Mucosa of stomach (tissue), 1 donor: Measurements from ENCODE around the gene ATP9B.
"Not testable (repeated sequence)": the region's sequence is repeated elsewhere in the genome, so short reads cannot be mapped to it uniquely, and the experiment has no call there.

Source experiments
- H3K27me3 ChIP-seq: one replicate; pipeline ENCODE4 v1.7.0; 2013; ENCODE audit warnings: mild to moderate bottlenecking, low read length; ENCODE audit not compliant: control insufficient read depth, insufficient read depth
- H3K36me3 ChIP-seq: one replicate; pipeline ENCODE4 v1.7.0; 2013; ENCODE audit warnings: low read length; ENCODE audit not compliant: control insufficient read depth, insufficient read depth
- H3K4me1 ChIP-seq: one replicate; pipeline ENCODE4 v1.7.0; 2013; ENCODE audit warnings: mild to moderate bottlenecking, low read length; ENCODE audit not compliant: control insufficient read depth, insufficient read depth
- H3K4me3 ChIP-seq: one replicate; pipeline ENCODE4 v1.7.0; 2013; ENCODE audit warnings: low read length
- H3K9ac ChIP-seq: one replicate; pipeline ENCODE4 v1.7.0; 2013; ENCODE audit warnings: mild to moderate bottlenecking, low read length, moderate library complexity
- H3K9me3 ChIP-seq: one replicate; pipeline ENCODE4 v1.7.0; 2013; ENCODE audit warnings: mild to moderate bottlenecking, low read length, moderate library complexity; ENCODE audit not compliant: control insufficient read depth
- donor health status: Pancreatic carcinoma.

Gene ATP9B

GRCh38 chr18:79077181-79077580, 8.0 kb downstream of the ATP9B start:
- H3K9me3 ChIP-seq: no peaks in the 10 kb centered on the region
- H3K27me3 ChIP-seq: no peaks in the 10 kb centered on the region
- H3K9ac ChIP-seq: no peak overlapping the region
- H3K4me1 ChIP-seq: no peaks in the 10 kb centered on the region
- H3K36me3 ChIP-seq: no peaks in the 10 kb centered on the region
- no peak overlapping the region for H3K4me3 ChIP-seq

GRCh38 chr18:79078791-79079190, 9.6 kb downstream of the ATP9B start:
- not testable (repeated sequence) for H3K9me3 ChIP-seq, H3K36me3 ChIP-seq, H3K4me3 ChIP-seq, H3K27me3 ChIP-seq, H3K9ac ChIP-seq, H3K4me1 ChIP-seq

GRCh38 chr18:79092874-79093273, 23.7 kb downstream of the ATP9B start:
- H3K9me3 ChIP-seq: no peaks in the 10 kb centered on the region
- H3K4me1 ChIP-seq: no peaks in the 10 kb centered on the region
- no peak overlapping the region for H3K4me3 ChIP-seq
- no peak overlapping the region for H3K9ac ChIP-seq
- H3K36me3 ChIP-seq: no peaks in the 10 kb centered on the region
- H3K27me3 ChIP-seq: no peaks in the 10 kb centered on the region

GRCh38 chr18:79093986-79094385, 24.8 kb downstream of the ATP9B start:
- no peak overlapping the region for H3K9ac ChIP-seq
- no peak overlapping the region for H3K4me3 ChIP-seq
- no peaks in the 10 kb centered on the region for H3K36me3 ChIP-seq
- no peaks in the 10 kb centered on the region for H3K4me1 ChIP-seq
- no peaks in the 10 kb centered on the region for H3K9me3 ChIP-seq
- no peaks in the 10 kb centered on the region for H3K27me3 ChIP-seq

GRCh38 chr18:79095216-79095615, 26.0 kb downstream of the ATP9B start:
- Histone ChIP-seq H3K36me3 (no peaks in the 10 kb centered on the region), H3K9ac (no peak overlapping the region), H3K4me3 (no peak overlapping the region), H3K9me3 (no peaks in the 10 kb centered on the region), H3K4me1 (no peaks in the 10 kb centered on the region), H3K27me3 (no peaks in the 10 kb centered on the region)

- Histone ChIP-seq H3K36me3 (no peaks in the 10 kb centered on the region), H3K27me3 (no peaks in the 10 kb centered on the region), H3K4me1 (no peaks in the 10 kb centered on the region)
Measured at GRCh38 chr18:79100944-79101343, 31.8 kb downstream of the ATP9B start.

GRCh38 chr18:79102886-79103285, 33.7 kb downstream of the ATP9B start:
- Histone ChIP-seq H3K4me3 (no peak overlapping the region), H3K4me1 (no peaks in the 10 kb centered on the region), H3K27me3 (no peaks in the 10 kb centered on the region), H3K36me3 (no peaks in the 10 kb centered on the region), H3K9ac (no peak overlapping the region), H3K9me3 (no peaks in the 10 kb centered on the region)

More at GRCh38 chr18:79100944-79101343, 31.8 kb downstream of the ATP9B start:
- H3K9ac ChIP-seq: no peak overlapping the region
- no peak overlapping the region for H3K4me3 ChIP-seq
- no peaks in the 10 kb centered on the region for H3K9me3 ChIP-seq

GRCh38 chr18:79104137-79104536, 34.9 kb downstream of the ATP9B start:
- H3K9ac ChIP-seq: no peak overlapping the region
- H3K4me1 ChIP-seq: no peaks in the 10 kb centered on the region
- H3K36me3 ChIP-seq: no peaks in the 10 kb centered on the region
- no peaks in the 10 kb centered on the region for H3K9me3 ChIP-seq
- H3K27me3 ChIP-seq: no peaks in the 10 kb centered on the region
- no peak overlapping the region for H3K4me3 ChIP-seq

GRCh38 chr18:79105455-79105854, 36.3 kb downstream of the ATP9B start:
- Histone ChIP-seq H3K27me3 (no peaks in the 10 kb centered on the region), H3K4me3 (no peak overlapping the region), H3K9ac (no peak overlapping the region), H3K4me1 (no peaks in the 10 kb centered on the region), H3K36me3 (no peaks in the 10 kb centered on the region), H3K9me3 (no peaks in the 10 kb centered on the region)

- H3K4me1 ChIP-seq: no peaks in the 10 kb centered on the region
- H3K9me3 ChIP-seq: no peaks in the 10 kb centered on the region
- H3K9ac ChIP-seq: no peak overlapping the region
- no peak overlapping the region for H3K4me3 ChIP-seq
- H3K36me3 ChIP-seq: no peaks in the 10 kb centered on the region
- no peaks in the 10 kb centered on the region for H3K27me3 ChIP-seq
Measured at GRCh38 chr18:79106084-79106483, 36.9 kb downstream of the ATP9B start.

GRCh38 chr18:79107886-79108285, 38.7 kb downstream of the ATP9B start:
- Histone ChIP-seq H3K9ac (no peak overlapping the region), H3K4me3 (no peak overlapping the region), H3K4me1 (no peaks in the 10 kb centered on the region), H3K36me3 (no peaks in the 10 kb centered on the region), H3K27me3 (no peaks in the 10 kb centered on the region), H3K9me3 (no peaks in the 10 kb centered on the region)

- no peak overlapping the region for H3K4me3 ChIP-seq
- H3K9ac ChIP-seq: no peak overlapping the region
- no peaks in the 10 kb centered on the region for H3K27me3 ChIP-seq
- H3K9me3 ChIP-seq: no peaks in the 10 kb centered on the region
- no peaks in the 10 kb centered on the region for H3K4me1 ChIP-seq
- no peaks in the 10 kb centered on the region for H3K36me3 ChIP-seq
Measured at GRCh38 chr18:79108549-79109215, 39.5 kb downstream of the ATP9B start.

GRCh38 chr18:79111483-79111882, 42.3 kb downstream of the ATP9B start:
- H3K9me3 ChIP-seq: no peaks in the 10 kb centered on the region
- H3K27me3 ChIP-seq: no peaks in the 10 kb centered on the region
- no peaks in the 10 kb centered on the region for H3K36me3 ChIP-seq
- H3K4me3 ChIP-seq: no peak overlapping the region
- no peak overlapping the region for H3K9ac ChIP-seq
- no peaks in the 10 kb centered on the region for H3K4me1 ChIP-seq
